ENCODE measurements around the gene GALNT3. TPM values are rescaled to one million over a fixed set of nuclear protein-coding genes. Genes with fewer than 3 reads are reported as not detected.

GALNT3 gene
- total RNA-seq, 1 donor from 2014 or later: 8.3 TPM

DNA sequence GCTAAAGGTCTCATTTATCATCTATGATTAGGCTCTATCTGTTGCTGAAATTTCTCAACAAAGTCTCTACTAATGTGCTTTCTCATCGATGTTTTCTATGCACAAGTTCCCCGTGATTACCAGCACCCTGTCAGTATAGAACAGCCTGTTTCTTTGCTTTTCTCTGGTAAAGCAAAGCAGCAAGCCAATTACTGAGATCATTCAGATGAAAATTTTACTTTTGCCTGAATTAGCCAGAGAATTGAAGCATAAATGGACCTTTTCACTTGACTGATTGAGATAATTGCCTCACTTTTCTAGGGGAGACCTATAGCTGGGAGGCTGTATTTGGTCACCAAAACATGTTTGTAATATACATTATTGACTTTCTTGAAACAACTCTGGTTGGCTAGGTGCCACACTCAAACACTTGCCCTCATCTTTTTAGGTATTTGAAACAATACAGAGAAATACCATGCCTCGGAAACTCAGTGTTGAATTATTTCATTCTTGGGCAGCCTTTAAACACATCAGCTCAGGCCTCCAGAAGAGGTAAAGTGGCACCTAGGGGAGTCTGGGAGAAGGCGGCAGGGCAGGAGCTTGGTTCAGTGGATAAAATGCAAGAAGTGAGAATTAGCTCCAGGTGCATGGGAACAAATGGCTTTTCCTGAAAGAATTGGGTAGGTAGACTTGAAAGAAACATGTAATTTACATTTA lies 96.2 kb downstream of the GALNT3 start:
- TF ChIP-seq, protein P1, sequence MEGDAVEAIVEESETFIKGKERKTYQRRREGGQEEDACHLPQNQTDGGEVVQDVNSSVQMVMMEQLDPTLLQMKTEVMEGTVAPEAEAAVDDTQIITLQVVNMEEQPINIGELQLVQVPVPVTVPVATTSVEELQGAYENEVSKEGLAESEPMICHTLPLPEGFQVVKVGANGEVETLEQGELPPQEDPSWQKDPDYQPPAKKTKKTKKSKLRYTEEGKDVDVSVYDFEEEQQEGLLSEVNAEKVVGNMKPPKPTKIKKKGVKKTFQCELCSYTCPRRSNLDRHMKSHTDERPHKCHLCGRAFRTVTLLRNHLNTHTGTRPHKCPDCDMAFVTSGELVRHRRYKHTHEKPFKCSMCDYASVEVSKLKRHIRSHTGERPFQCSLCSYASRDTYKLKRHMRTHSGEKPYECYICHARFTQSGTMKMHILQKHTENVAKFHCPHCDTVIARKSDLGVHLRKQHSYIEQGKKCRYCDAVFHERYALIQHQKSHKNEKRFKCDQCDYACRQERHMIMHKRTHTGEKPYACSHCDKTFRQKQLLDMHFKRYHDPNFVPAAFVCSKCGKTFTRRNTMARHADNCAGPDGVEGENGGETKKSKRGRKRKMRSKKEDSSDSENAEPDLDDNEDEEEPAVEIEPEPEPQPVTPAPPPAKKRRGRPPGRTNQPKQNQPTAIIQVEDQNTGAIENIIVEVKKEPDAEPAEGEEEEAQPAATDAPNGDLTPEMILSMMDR (IDR thresholded peaks at IDR 0.05; ENCODE audit: unreplicated experiment): no peak
- Mint-ChIP-seq H3K4me3 (no peak overlapping the region), H3K36me3 (no peaks in the 10 kb centered on the region), H3K27ac (no peak overlapping the region), H3K4me1 (peaks cover 10% of the 10 kb centered on the region), H3K27me3 (ENCODE audit: low read depth) (no peaks in the 10 kb centered on the region), H3K9me3 (no peaks in the 10 kb centered on the region)
- DNase-seq (ENCODE audit: low spot score in 2 of 2, unreplicated experiment in 2 of 2): no peak

Other genes starting within 250 kb of the GALNT3 start
- 30.4 to 33.9 TPM (median 33.8 TPM) in 3 replicates for gene TTC21B, start 159.5 kb upstream of the GALNT3 start, total RNA-seq